Measurements from ENCODE around the gene CLCN4. TPM values are rescaled to one million over a fixed set of nuclear protein-coding genes. Genes with fewer than 3 reads are reported as not detected.

The CLCN4 gene
- total RNA-seq, 1 experiment from 2014 or later, result 4.3 TPM

GRCh38 chrX:10120828-10121227 lies 35.9 kb upstream of the CLCN4 start:
- Histone ChIP-seq H3K27me3 (ENCODE audit: control insufficient read depth, insufficient read depth, low read length) (no peaks in the 10 kb centered on the region), H3K4me3 (ENCODE audit: insufficient read depth, low read depth, low read length) (no peak overlapping the region), H3K36me3 (replicated peaks; ENCODE audit: control insufficient read depth, insufficient read depth, low read length) (peaks cover 2% of the 10 kb centered on the region)
- no peak for DNase-seq

- H3K36me3 ChIP-seq (replicated peaks; ENCODE audit: control insufficient read depth, insufficient read depth, low read length), result peaks cover 2% of the 10 kb centered on the region
- H3K27me3 ChIP-seq (ENCODE audit: control insufficient read depth, insufficient read depth, low read length), result no peaks in the 10 kb centered on the region
- DNase-seq, result no peak
- H3K4me3 ChIP-seq (ENCODE audit: insufficient read depth, low read depth, low read length), result no peak overlapping the region
Observed at GRCh38 chrX:10121787-10122186, 35.0 kb upstream of the CLCN4 start.

- no peak overlapping the region for H3K4me3 ChIP-seq (ENCODE audit: insufficient read depth, low read depth, low read length)
Observed at GRCh38 chrX:10124506-10125247, 32.1 kb upstream of the CLCN4 start.

DNA sequence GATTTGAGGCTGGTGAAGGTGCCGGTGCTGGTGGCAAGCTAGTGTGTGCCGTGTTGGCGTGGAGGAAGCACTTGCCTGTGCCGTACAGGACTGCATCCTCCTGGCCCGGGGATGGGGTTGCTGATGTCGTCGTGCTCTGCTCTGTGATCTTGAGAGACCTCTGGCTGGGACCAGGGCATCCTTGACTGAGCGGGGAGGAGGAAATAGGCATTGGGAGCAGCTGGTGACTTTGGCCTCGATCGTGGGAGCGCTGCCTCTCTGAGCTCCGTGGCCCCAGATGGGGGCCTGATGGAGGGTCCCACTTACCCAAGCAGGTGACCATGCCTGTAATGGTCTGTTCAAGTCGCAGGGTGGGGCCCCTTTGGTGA lies 31.5 kb upstream of the CLCN4 start:
- H3K4me3 ChIP-seq (ENCODE audit: insufficient read depth, low read depth, low read length), result no peak overlapping the region
- DNase-seq, result no peak
- H3K27me3 ChIP-seq (ENCODE audit: control insufficient read depth, insufficient read depth, low read length), result no peaks in the 10 kb centered on the region
- H3K36me3 ChIP-seq (replicated peaks; ENCODE audit: control insufficient read depth, insufficient read depth, low read length), result no peaks in the 10 kb centered on the region; the same call in 1 of the 2 replicates

More at GRCh38 chrX:10124506-10125247, 32.1 kb upstream of the CLCN4 start:
- Histone ChIP-seq H3K36me3 (replicated peaks; ENCODE audit: control insufficient read depth, insufficient read depth, low read length) (no peaks in the 10 kb centered on the region; the same call in 1 of the 2 replicates), H3K27me3 (ENCODE audit: control insufficient read depth, insufficient read depth, low read length) (no peaks in the 10 kb centered on the region)
- DNase-seq, result no peak

GRCh38 chrX:10126044-10126443 lies 30.7 kb upstream of the CLCN4 start:
- no peaks in the 10 kb centered on the region for H3K27me3 ChIP-seq (ENCODE audit: control insufficient read depth, insufficient read depth, low read length)
- H3K36me3 ChIP-seq (replicated peaks; ENCODE audit: control insufficient read depth, insufficient read depth, low read length), result no peaks in the 10 kb centered on the region; the same call in 1 of the 2 replicates
- no peak overlapping the region for H3K4me3 ChIP-seq (ENCODE audit: insufficient read depth, low read depth, low read length)
- DNase-seq, result no peak

DNA sequence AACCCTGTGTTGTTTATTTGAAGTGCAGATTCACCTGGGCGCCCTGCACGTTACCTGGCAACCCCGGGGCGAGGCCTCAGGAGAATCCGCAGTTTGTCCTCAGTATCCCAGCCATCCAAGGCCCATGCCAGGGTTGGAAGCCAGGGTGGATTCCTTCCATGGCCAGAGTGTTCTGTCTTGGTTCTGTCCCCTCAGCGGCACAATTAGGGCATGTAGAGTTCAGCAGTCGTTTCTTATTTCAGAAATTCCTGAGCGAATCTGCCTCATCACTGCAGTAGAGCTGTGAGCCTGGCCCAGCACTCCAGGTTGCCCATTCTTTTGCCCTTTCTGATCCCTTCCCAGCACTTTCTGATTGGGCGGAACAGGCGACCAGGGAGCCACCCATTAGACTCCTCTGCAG lies 29.9 kb upstream of the CLCN4 start:
- Histone ChIP-seq H3K4me3 (ENCODE audit: insufficient read depth, low read depth, low read length) (no peak overlapping the region), H3K27me3 (ENCODE audit: control insufficient read depth, insufficient read depth, low read length) (no peaks in the 10 kb centered on the region), H3K36me3 (replicated peaks; ENCODE audit: control insufficient read depth, insufficient read depth, low read length) (no peaks in the 10 kb centered on the region)
- no peak for DNase-seq

- Histone ChIP-seq H3K4me3 (ENCODE audit: insufficient read depth, low read depth, low read length) (no peak overlapping the region), H3K27me3 (ENCODE audit: control insufficient read depth, insufficient read depth, low read length) (no peaks in the 10 kb centered on the region), H3K36me3 (replicated peaks; ENCODE audit: control insufficient read depth, insufficient read depth, low read length) (no peaks in the 10 kb centered on the region)
- DNase-seq, result no peak
Observed at GRCh38 chrX:10128386-10128785, 28.4 kb upstream of the CLCN4 start.

- Histone ChIP-seq H3K36me3 (replicated peaks; ENCODE audit: control insufficient read depth, insufficient read depth, low read length) (no peaks in the 10 kb centered on the region), H3K27me3 (ENCODE audit: control insufficient read depth, insufficient read depth, low read length) (no peaks in the 10 kb centered on the region), H3K4me3 (ENCODE audit: insufficient read depth, low read depth, low read length) (no peak overlapping the region)
- DNase-seq, result no peak
Observed at GRCh38 chrX:10129229-10129628, 27.5 kb upstream of the CLCN4 start.

DNA sequence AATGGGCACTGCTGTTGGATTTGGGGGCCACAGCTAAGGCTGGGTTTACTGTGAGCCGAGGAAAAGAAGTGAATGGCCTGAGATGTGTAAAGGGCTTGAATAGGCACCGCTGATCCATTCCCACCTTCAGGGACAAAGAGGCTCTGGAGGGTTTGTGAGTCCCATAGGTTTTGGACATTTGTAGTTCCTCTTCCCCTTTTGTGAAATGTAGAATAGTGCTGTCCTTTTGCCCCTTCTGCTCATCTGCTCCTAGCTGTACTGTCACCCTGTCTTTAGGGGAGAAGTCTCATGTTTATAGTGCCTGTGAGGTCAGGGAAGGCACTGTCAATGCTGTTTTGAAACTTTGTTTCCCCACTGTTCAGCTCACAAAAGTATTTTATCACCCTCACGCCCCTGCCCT lies 26.4 kb upstream of the CLCN4 start:
- Histone ChIP-seq H3K36me3 (replicated peaks; ENCODE audit: control insufficient read depth, insufficient read depth, low read length) (no peaks in the 10 kb centered on the region), H3K4me3 (ENCODE audit: insufficient read depth, low read depth, low read length) (no peak overlapping the region), H3K27me3 (ENCODE audit: control insufficient read depth, insufficient read depth, low read length) (no peaks in the 10 kb centered on the region)
- DNase-seq, result no peak

GRCh38 chrX:10133980-10134676 lies 22.6 kb upstream of the CLCN4 start:
- H3K4me3 ChIP-seq (ENCODE audit: insufficient read depth, low read depth, low read length), result no peak overlapping the region
- no peaks in the 10 kb centered on the region for H3K36me3 ChIP-seq (replicated peaks; ENCODE audit: control insufficient read depth, insufficient read depth, low read length)
- H3K27me3 ChIP-seq (ENCODE audit: control insufficient read depth, insufficient read depth, low read length), result no peaks in the 10 kb centered on the region
- DNase-seq, result no peak

- Histone ChIP-seq H3K36me3 (replicated peaks; ENCODE audit: control insufficient read depth, insufficient read depth, low read length) (no peaks in the 10 kb centered on the region), H3K4me3 (ENCODE audit: insufficient read depth, low read depth, low read length) (no peak overlapping the region), H3K27me3 (ENCODE audit: control insufficient read depth, insufficient read depth, low read length) (no peaks in the 10 kb centered on the region)
- DNase-seq, result no peak
Observed at GRCh38 chrX:10134921-10135320, 21.9 kb upstream of the CLCN4 start.

GRCh38 chrX:10135561-10136399 lies 21.0 kb upstream of the CLCN4 start:
- no peaks in the 10 kb centered on the region for H3K27me3 ChIP-seq (ENCODE audit: control insufficient read depth, insufficient read depth, low read length)
- no peak for DNase-seq
- no peaks in the 10 kb centered on the region for H3K36me3 ChIP-seq (replicated peaks; ENCODE audit: control insufficient read depth, insufficient read depth, low read length)
- H3K4me3 ChIP-seq (ENCODE audit: insufficient read depth, low read depth, low read length), result no peak overlapping the region

- no peaks in the 10 kb centered on the region for H3K27me3 ChIP-seq (ENCODE audit: control insufficient read depth, insufficient read depth, low read length)
- no peak overlapping the region for H3K4me3 ChIP-seq (ENCODE audit: insufficient read depth, low read depth, low read length)
- DNase-seq, result no peak
- H3K36me3 ChIP-seq (replicated peaks; ENCODE audit: control insufficient read depth, insufficient read depth, low read length), result no peaks in the 10 kb centered on the region
Observed at GRCh38 chrX:10138726-10139125, 18.0 kb upstream of the CLCN4 start.

- no peaks in the 10 kb centered on the region for H3K36me3 ChIP-seq (replicated peaks; ENCODE audit: control insufficient read depth, insufficient read depth, low read length)
- no peak for DNase-seq
- no peaks in the 10 kb centered on the region for H3K27me3 ChIP-seq (ENCODE audit: control insufficient read depth, insufficient read depth, low read length)
- no peak overlapping the region for H3K4me3 ChIP-seq (ENCODE audit: insufficient read depth, low read depth, low read length)
Observed at GRCh38 chrX:10140264-10140663, 16.5 kb upstream of the CLCN4 start.

Measured in H7 (cell line).